Measurements from ENCODE around the gene MRC1. TPM values are rescaled to one million over a fixed set of nuclear protein-coding genes. Genes with fewer than 3 reads are reported as not detected.

The MRC1 gene
- total and polyA plus RNA-seq, 2 donors (not counting 3 experiments of a cell fraction or from before 2014, with no cell fraction given), result 0.03 to 0.13 TPM

- Histone ChIP-seq H3K9me3 (replicated peaks; ENCODE audit: control insufficient read depth, insufficient read depth, low read length) (no peaks in the 10 kb centered on the region), H3K9ac (replicated peaks; ENCODE audit: extremely low read depth, insufficient read depth, low read length) (no peak overlapping the region), H3K4me1 (ENCODE audit: control insufficient read depth, extremely low read depth, insufficient read depth, low read length) (peaks cover 16% of the 10 kb centered on the region), H3K36me3 (ENCODE audit: control insufficient read depth in 2 of 2, extremely low read depth in 1 of 2, insufficient read depth in 2 of 2, low read length in 2 of 2) (no peaks in the 10 kb centered on the region), H3K79me2 (ENCODE audit: control insufficient read depth, insufficient read depth, low read length) (no peaks in the 10 kb centered on the region), H3K4me3 (replicated peaks in 1 of 3; ENCODE audit: insufficient read depth in 1 of 3, low read depth in 1 of 3, low read length in 3 of 3) (no peak overlapping the region), H4K20me1 (replicated peaks; ENCODE audit: control insufficient read depth, extremely low read depth, insufficient read depth, low read length) (no peaks in the 10 kb centered on the region), H3K9me1 (replicated peaks; ENCODE audit: control insufficient read depth, extremely low read depth, insufficient read depth, low read length) (no peaks in the 10 kb centered on the region), H3K27ac (ENCODE audit: insufficient read depth, low read depth, low read length) (peak overlapping the region; percentile 24), H2AFZ (ENCODE audit: low read depth, low read length) (no peak overlapping the region), H3K27me3 (ENCODE audit: control insufficient read depth in 2 of 2, insufficient read depth in 2 of 2, low read length in 2 of 2) (no peaks in the 10 kb centered on the region), H3K4me2 (ENCODE audit: insufficient read depth, low read length) (peak overlapping the region; percentile 15)
- BruUV-seq (replicated peaks), result no TSS peak
- DNase-seq (ENCODE audit: low read depth, low spot score) (no peak), FAIRE-seq (no peak)
- CTCF ChIA-PET, result no interaction called here
- intact Hi-C loops (cut with micrococcal nuclease) (loop anchor here (2.0 kb wide), 1 partner anchor 68 kb away; no protein-coding TSS in a partner anchor), dilution Hi-C loops (cut with MboI; ENCODE audit: extremely low pct_ligation_motif_present, low sequenced_read_pairs) (no loop called here)
- POLR2A ChIA-PET, result no interaction called here
- no peak for TF ChIP-seq GATA2 (IDR thresholded peaks at IDR 0.05; ENCODE audit: insufficient read depth, insufficient read length, low read depth, low read length)
- no peak for TF ChIP-seq MYC (IDR thresholded peaks at IDR 0.05; ENCODE audit: low read depth, low read length)
- TF ChIP-seq CTCF (IDR thresholded peaks at IDR 0.05; ENCODE audit: extremely low read depth in 1 of 2, insufficient read depth in 1 of 2, low read depth in 1 of 2, low read length in 2 of 2), result no peak
- TF ChIP-seq JUN (IDR thresholded peaks at IDR 0.05; ENCODE audit: borderline replicate concordance, insufficient read depth, insufficient read length, low read depth), result no peak
- TF ChIP-seq, protein P1, sequence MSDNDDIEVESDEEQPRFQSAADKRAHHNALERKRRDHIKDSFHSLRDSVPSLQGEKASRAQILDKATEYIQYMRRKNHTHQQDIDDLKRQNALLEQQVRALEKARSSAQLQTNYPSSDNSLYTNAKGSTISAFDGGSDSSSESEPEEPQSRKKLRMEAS (IDR thresholded peaks at IDR 0.05; ENCODE audit: insufficient read depth, insufficient read length), result no peak
- no peak for TF ChIP-seq FOS (IDR thresholded peaks at IDR 0.05; ENCODE audit: borderline replicate concordance, insufficient read depth, low read length)
- no peak for TF ChIP-seq POLR2A (IDR thresholded peaks at IDR 0.05; ENCODE audit: low read depth, low read length)
- TF ChIP-seq EZH2 (IDR thresholded peaks at IDR 0.05; ENCODE audit: borderline replicate concordance, low read depth, low read length, severe bottlenecking), result no peak
- no peak for TF ChIP-seq POLR2AphosphoS5 (IDR thresholded peaks at IDR 0.05; ENCODE audit: insufficient read depth, low read depth, low read length)
Observed at GRCh38 chr10:17768496-17768895, 40.7 kb upstream of the MRC1 start.
